WTC11 (cell line): ENCODE measurements around the gene IL4I1. TPM values are rescaled to one million over a fixed set of nuclear protein-coding genes. Genes with fewer than 3 reads are reported as not detected.

Experiments used
- ATAC-seq: fragments of 200-7000 bp; cut with Tn5 transposase; 2 replicates; pipeline ENCODE4 v1.10.0; 2021; ENCODE audit warnings: mild to moderate bottlenecking, moderate library complexity
- CTCF ChIA-PET: fragments of 300-600 bp; sonication (Branson Sonifier 250); formaldehyde crosslinking; loops from one replicate; lab custom pipeline; 2021; ENCODE audit warnings: antibody characterized with exemption; lab: Charles Lee
- POLR2A ChIA-PET: fragments of 350-600 bp; sonication (Branson Sonifier 250); formaldehyde crosslinking; loops from one replicate; lab custom pipeline; 2021; ENCODE audit warnings: antibody characterized with exemption; lab: Charles Lee
- DNase-seq: peaks from one replicate; pipeline ENCODE4 v3.0.0; 2021; ENCODE audit warnings: low spot score
- H3K27ac Mint-ChIP-seq: 2 replicates; pipeline ENCODE4 v1.8.0; 2021; ENCODE audit warnings: mixed read lengths
- H3K27me3 Mint-ChIP-seq: 2 replicates; pipeline ENCODE4 v1.8.0; 2021; ENCODE audit warnings: low read depth, mild to moderate bottlenecking, moderate library complexity, mixed read lengths
- H3K36me3 Mint-ChIP-seq: 2 replicates; pipeline ENCODE4 v1.8.0; 2021; ENCODE audit warnings: mixed read lengths
- H3K4me1 Mint-ChIP-seq: 2 replicates; pipeline ENCODE4 v1.8.0; 2022; ENCODE audit warnings: mixed read lengths
- H3K4me3 Mint-ChIP-seq: 2 replicates; pipeline ENCODE4 v1.8.0; 2021; ENCODE audit warnings: mild to moderate bottlenecking, moderate library complexity, mixed read lengths
- H3K9me3 Mint-ChIP-seq: 2 replicates; pipeline ENCODE4 v1.8.0; 2021; ENCODE audit warnings: mixed read lengths
- ARID4B ChIP-seq: sonication (generic); formaldehyde crosslinking; IDR thresholded peaks from 2 replicates; pipeline ENCODE4 v1.8.0; 2023; ENCODE audit warnings: missing genetic modification reagents, mild to moderate bottlenecking, borderline replicate concordance
- CDX4 ChIP-seq: fragments of 250-450 bp; sonication (Bioruptor Pico); IDR thresholded peaks from 2 replicates; pipeline ENCODE4 v1.9.0; 2021; ENCODE audit warnings: moderate library complexity, mild to moderate bottlenecking, inconsistent platforms, borderline replicate concordance
- ELF4 ChIP-seq: sonication (generic); formaldehyde crosslinking; IDR thresholded peaks from 2 replicates; pipeline ENCODE4 v1.8.1; 2022; ENCODE audit warnings: low read depth, mild to moderate bottlenecking, moderate library complexity, missing genetic modification reagents
- ESRRA ChIP-seq: sonication (generic); formaldehyde crosslinking; IDR thresholded peaks from 2 replicates; pipeline ENCODE4 v1.8.1; 2022; ENCODE audit warnings: mild to moderate bottlenecking, missing genetic modification reagents, borderline replicate concordance
- ETV6 ChIP-seq: sonication (generic); formaldehyde crosslinking; IDR thresholded peaks from 2 replicates; pipeline ENCODE4 v1.8.1; 2022; ENCODE audit warnings: mild to moderate bottlenecking, missing genetic modification reagents
- MAX ChIP-seq: sonication (generic); formaldehyde crosslinking; IDR thresholded peaks from 2 replicates; pipeline ENCODE4 v1.8.0; 2022; ENCODE audit warnings: mild to moderate bottlenecking, missing genetic modification reagents
- PREB ChIP-seq: sonication (generic); formaldehyde crosslinking; IDR thresholded peaks from 2 replicates; pipeline ENCODE4 v1.8.1; 2022; ENCODE audit warnings: mild to moderate bottlenecking, missing genetic modification reagents, moderate library complexity, borderline replicate concordance
- PRRX2 ChIP-seq: fragments of 250-450 bp; sonication (Bioruptor Pico); IDR thresholded peaks from 2 replicates; pipeline ENCODE4 v1.8.0; 2021; ENCODE audit warnings: mild to moderate bottlenecking
- ZBTB21 ChIP-seq: sonication (generic); formaldehyde crosslinking; IDR thresholded peaks from 2 replicates; pipeline ENCODE4 v1.8.1; 2023; ENCODE audit warnings: mild to moderate bottlenecking, missing genetic modification reagents, borderline replicate concordance
- ZNF263 ChIP-seq: sonication (generic); formaldehyde crosslinking; IDR thresholded peaks from 2 replicates; pipeline ENCODE4 v1.8.1; 2022; ENCODE audit warnings: low read depth, mild to moderate bottlenecking, moderate library complexity, missing genetic modification reagents
- total RNA-seq: library from RNA; stranded (reverse); gene quantifications from 3 replicates; pipeline ENCODE4 v1.2.3, GENCODE V29; 2021

The IL4I1 gene
- total RNA-seq, 1 experiment from 2014 or later = 0.83 TPM

GRCh38 chr19:49855676-49856573 is 40.8 kb downstream of the IL4I1 start:
- POLR2A ChIA-PET = no interaction called here
- H3K27me3 Mint-ChIP-seq = peaks cover 3% of the 10 kb centered on the region; the same call in 1 of the 2 replicates
- ATAC-seq = no peak
- peaks cover 25% of the 10 kb centered on the region for H3K36me3 Mint-ChIP-seq
- DNase-seq = no peak
- CTCF ChIA-PET = no interaction called here
- no peaks in the 10 kb centered on the region for H3K9me3 Mint-ChIP-seq
- H3K27ac Mint-ChIP-seq = peak overlapping the region; percentile 57; the same call in 1 of the 2 replicates
- TF ChIP-seq ZNF263 (CRISPR knock-in tag) (no peak), ZBTB21 (CRISPR knock-in tag) (no peak), ETV6 (CRISPR knock-in tag) (no peak), ARID4B (CRISPR knock-in tag) (no peak)
- peaks cover 19% of the 10 kb centered on the region for H3K4me1 Mint-ChIP-seq
- no peak overlapping the region for H3K4me3 Mint-ChIP-seq

GRCh38 chr19:49855277-49855675 is 41.4 kb downstream of the IL4I1 start:
- DNase-seq = no peak
- H3K27me3 Mint-ChIP-seq = peaks cover 3% of the 10 kb centered on the region; the same call in 1 of the 2 replicates
- ChIA-PET CTCF (no interaction called here), POLR2A (no interaction called here)
- H3K36me3 Mint-ChIP-seq = peaks cover 23% of the 10 kb centered on the region
- H3K27ac Mint-ChIP-seq = peak overlapping the region; percentile 57; the same call in 1 of the 2 replicates
- TF ChIP-seq ESRRA (CRISPR knock-in tag) (no peak), CDX4 (CRISPR knock-in tag) (no peak), ELF4 (CRISPR knock-in tag) (no peak), PREB (CRISPR knock-in tag) (no peak)
- ATAC-seq = no peak
- H3K4me1 Mint-ChIP-seq = peaks cover 15% of the 10 kb centered on the region
- H3K4me3 Mint-ChIP-seq = no peak overlapping the region
- no peaks in the 10 kb centered on the region for H3K9me3 Mint-ChIP-seq

GRCh38 chr19:49854378-49855263 is 42.1 kb downstream of the IL4I1 start:
- H3K9me3 Mint-ChIP-seq = no peaks in the 10 kb centered on the region
- H3K27ac Mint-ChIP-seq = no peak overlapping the region
- H3K4me3 Mint-ChIP-seq = no peak overlapping the region
- TF ChIP-seq MAX (CRISPR knock-in tag) (no peak), PRRX2 (CRISPR knock-in tag) (0 out of 2 replicates have a peak, but pooled peaks have one; percentile 20)
- ATAC-seq (no peak), DNase-seq (no peak)
- ChIA-PET POLR2A (no interaction called here), CTCF (interaction anchor here (0.6 to 1.8 kb wide), 3 partner anchors 11 to 460 kb away, joined by 3 to 5 read pairs (median 5); no protein-coding TSS in a partner anchor)
- H3K27me3 Mint-ChIP-seq = peaks cover 3% of the 10 kb centered on the region; the same call in 1 of the 2 replicates
- peaks cover 18% of the 10 kb centered on the region for H3K4me1 Mint-ChIP-seq
- peaks cover 28% of the 10 kb centered on the region for H3K36me3 Mint-ChIP-seq
